Suprapubic skin (tissue), 4 donors: Measurements from ENCODE around the gene SH3RF1.

ENCODE experiments used
- CTCF ChIP-seq, 2 donors: fragments of 200-600 bp in 1 of 2; fragments of 450-650 bp in 1 of 2; sonication (generic) in 1 of 2; IDR thresholded peaks; one replicate each; pipeline ENCODE4 v1.5.1; 2016 to 2019; ENCODE audit warnings: antibody characterized with exemption in 2 of 2, mild to moderate bottlenecking in 1 of 2, moderate library complexity in 1 of 2
- EP300 ChIP-seq: sonication (generic); formaldehyde crosslinking; IDR thresholded peaks from one replicate; pipeline ENCODE4 v1.6.1; 2017; ENCODE audit warnings: antibody characterized with exemption
- POLR2A ChIP-seq, 2 donors: fragments of 450-650 bp; IDR thresholded peaks; one replicate each; pipeline ENCODE4 v1.6.1; 2017; ENCODE audit warnings: antibody characterized with exemption in 2 of 2, mild to moderate bottlenecking in 2 of 2, moderate library complexity in 2 of 2
- POLR2AphosphoS5 ChIP-seq, 3 donors: sonication (generic); formaldehyde crosslinking; IDR thresholded peaks; one replicate each; pipeline ENCODE4 v1.6.1; 2017; ENCODE audit warnings: antibody characterized with exemption in 3 of 3

GRCh38 chr4:169183581-169183980 is 87.2 kb downstream of the SH3RF1 start:
- TF ChIP-seq CTCF (IDR thresholded peaks at IDR 0.05) (no peak), POLR2A (IDR thresholded peaks at IDR 0.05) (no peak), POLR2AphosphoS5 (IDR thresholded peaks at IDR 0.05) (no peak), EP300 (no peak)
